HG02884 (cell line): ENCODE measurements around the gene NUDT7.

Experiments used
- ATAC-seq: cut with Tn5 transposase; IDR thresholded peaks from one replicate; pipeline ENCODE4 v1.9.1; 2021; ENCODE audit warnings: mild to moderate bottlenecking, moderate library complexity; ENCODE audit not compliant: unreplicated experiment

Gene NUDT7

GRCh38 chr16:77775911-77776909 lies 53.9 kb downstream of the NUDT7 start:
- no peak for ATAC-seq

DNA sequence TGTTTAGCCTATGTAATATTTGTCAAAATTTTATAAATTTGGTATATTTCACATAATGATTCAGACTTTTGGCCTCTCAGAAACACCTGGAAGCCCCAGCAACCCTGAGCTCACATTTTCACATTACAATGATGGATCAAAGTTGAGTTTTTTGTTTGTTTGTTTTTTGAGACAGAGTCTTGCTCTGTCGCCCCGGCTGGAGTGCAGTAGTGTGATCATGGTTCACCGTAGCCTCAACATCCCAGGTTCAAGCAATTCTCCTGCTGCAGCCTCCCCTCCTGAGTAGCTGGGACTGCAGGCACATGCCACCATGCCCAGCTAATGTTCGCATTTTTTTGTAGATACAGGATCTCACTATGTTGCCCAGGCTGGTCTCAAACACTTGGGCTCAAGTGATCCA lies 55.4 kb downstream of the NUDT7 start:
- ATAC-seq: no peak

DNA sequence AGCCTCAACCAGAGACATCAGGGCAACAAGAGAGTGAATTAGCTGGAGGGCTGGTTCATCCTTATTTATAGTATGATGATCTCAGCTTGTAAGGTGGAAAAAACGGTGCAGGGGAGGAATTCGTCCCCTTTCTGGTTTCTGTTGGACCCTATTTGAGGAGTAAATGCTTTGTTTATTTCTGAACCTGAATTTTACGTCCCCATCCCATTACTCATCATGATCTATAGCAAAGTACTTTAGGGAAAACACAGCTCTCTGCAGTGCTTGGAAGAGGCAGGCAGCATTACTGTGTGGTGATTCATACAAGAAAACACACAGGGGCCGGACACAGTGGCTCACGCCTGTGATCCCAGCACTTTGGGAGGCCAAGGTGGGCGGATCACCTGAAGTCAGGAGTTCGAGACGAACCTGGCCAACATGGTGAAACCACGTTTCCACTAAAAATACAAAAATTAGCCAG lies 58.1 kb downstream of the NUDT7 start:
- ATAC-seq: no peak

DNA sequence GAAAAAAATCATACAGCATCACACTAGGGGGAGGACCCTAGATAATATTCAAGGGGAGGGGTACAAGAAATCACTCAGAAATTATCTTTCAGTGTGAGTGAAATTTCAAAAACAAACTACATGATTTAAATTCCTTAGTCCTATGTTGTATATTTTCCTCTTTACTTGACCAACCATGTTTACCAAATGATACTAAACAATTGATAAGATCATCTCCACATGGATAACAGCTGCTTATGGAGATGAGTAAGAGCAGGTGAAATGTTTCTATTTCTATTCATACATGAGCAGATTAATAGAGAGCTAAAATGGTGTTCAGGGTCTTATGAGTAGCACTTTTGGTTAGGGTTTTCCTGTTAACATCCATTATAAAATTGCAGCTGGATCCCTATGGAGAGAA lies 58.8 kb downstream of the NUDT7 start:
- no peak for ATAC-seq

- ATAC-seq: no peak
Measured at GRCh38 chr16:77782694-77783093, 60.4 kb downstream of the NUDT7 start.

- ATAC-seq: no peak
Measured at GRCh38 chr16:77784441-77785372, 62.4 kb downstream of the NUDT7 start.

- no peak for ATAC-seq
Measured at GRCh38 chr16:77785373-77785764, 63.1 kb downstream of the NUDT7 start.

DNA sequence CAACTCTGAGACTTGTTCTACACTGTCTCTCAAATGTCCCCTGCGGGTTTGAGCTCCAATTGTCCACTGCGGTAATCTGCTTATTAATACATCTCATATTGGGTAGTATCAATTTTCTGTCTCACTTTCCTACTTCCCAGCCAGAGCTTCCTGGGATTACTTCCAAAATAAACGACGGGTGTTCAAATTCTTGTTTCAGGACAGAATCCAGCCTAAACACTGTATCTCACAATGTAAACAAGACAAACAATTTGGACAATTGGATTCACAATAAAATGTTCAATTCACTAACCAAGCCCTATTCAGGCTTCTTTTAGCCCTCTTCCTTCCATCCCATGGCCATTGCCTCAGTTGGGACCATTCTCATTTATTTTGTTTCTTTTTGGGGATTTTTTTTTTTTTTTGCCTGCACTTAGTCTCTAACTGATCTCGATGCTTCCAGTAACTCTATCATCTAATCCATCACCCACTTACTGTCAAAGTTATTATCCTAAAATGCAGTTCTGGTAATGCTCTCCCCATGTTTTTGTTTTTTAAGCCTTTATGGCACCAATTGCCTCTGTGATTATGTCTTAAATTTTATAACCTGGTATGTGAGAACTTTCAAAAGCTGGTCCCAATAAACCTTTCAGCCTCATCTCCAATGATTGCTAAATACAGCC lies 64.0 kb downstream of the NUDT7 start:
- ATAC-seq: no peak

DNA sequence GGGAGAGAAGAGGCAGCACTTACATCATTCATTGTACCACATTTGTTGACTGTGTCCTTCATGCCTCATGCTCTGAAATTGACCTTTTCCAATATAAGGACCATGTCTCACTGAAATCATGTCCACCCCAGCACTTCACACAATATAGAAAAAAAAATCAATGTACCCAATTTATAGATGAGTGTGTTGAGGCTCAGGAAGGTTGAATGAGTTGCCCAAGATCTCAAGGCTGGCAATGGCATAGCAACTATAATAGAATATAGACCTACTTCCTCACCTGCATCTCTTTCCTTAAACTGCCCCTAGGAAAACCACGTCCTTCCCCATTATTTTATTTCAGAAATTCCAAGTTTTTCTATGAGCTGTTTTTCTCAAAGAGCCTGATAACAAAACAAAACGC lies 65.1 kb downstream of the NUDT7 start:
- ATAC-seq: no peak

DNA sequence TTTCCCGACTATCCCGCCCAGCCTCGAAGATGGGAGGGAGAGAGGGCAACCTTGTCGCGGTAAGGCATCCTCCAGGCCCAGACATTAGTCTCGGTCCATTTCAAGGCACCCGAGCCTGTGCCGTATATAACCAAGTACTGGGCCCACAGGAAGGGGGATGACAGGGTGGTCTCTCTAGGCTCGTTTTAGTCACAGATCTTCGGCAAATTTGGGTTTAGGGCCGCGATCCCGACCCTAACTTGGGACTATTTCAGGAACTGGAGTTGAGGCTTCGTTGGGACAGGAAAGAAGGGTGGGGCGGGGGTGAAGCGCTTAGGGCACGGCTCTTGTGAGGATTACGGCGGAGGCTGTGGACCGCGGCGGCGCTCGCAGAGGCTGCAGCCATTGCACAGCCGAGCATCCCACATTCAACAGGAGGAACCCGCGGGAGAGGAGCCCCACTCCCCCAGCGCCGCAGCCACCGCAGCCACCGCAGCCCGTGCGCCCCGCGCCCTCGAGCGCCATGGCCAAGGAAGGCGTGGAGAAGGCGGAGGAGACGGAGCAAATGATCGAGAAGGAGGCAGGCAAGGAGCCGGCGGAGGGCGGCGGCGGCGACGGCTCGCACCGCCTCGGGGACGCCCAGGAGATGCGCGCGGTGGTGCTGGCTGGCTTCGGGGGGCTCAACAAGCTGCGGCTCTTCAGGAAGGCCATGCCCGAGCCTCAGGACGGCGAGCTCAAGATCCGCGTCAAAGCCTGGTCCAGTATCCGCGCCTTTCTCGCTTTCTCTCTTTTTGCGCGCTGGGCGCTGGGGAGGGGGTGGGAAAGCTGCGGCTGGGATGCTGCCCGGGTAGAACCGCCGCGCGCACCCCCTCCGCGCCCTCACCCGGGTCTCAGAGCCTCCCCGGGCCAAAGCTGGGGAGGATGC lies 66.1 kb downstream of the NUDT7 start, which contains the start of gene VAT1L:
Gene VAT1L (plus strand): TSS at position 384 of the 904 bp plus-strand sequence. CDS start 119 bp downstream, at position 503.
- ATAC-seq: peak; percentile 55

GRCh38 chr16:77789085-77790008 lies 67.0 kb downstream of the NUDT7 start:
- ATAC-seq: no peak

GRCh38 chr16:77790009-77790372 lies 67.7 kb downstream of the NUDT7 start:
- no peak for ATAC-seq

- no peak for ATAC-seq
Measured at GRCh38 chr16:77790912-77791311, 68.6 kb downstream of the NUDT7 start.
